HS-27A (cell line): Measurements from ENCODE around the gene SPATA25.
"Not testable (repeated sequence)": the region's sequence is repeated elsewhere in the genome, so short reads cannot be mapped to it uniquely, and the experiment has no call there.

Source experiments
- DNase-seq: peaks from one replicate; pipeline ENCODE4 v3.0.0-alpha.2; 2012; ENCODE audit warnings: low read depth, missing footprints

The SPATA25 gene

GRCh38 chr20:45892828-45893500, 5.5 kb upstream of the SPATA25 start:
- DNase-seq = no peak

- DNase-seq = no peak
Measured at GRCh38 chr20:45892049-45892825, 4.8 kb upstream of the SPATA25 start.

GRCh38 chr20:45890985-45891983, 3.9 kb upstream of the SPATA25 start, which contains the start of the genes CTSA and NEURL2:
Gene CTSA (plus strand): TSS chr20:45891335. CDS start chr20:45891569, 234 bp downstream.
Gene NEURL2 (minus strand): TSS chr20:45891208. CDS start chr20:45890991, 217 bp downstream.
- peak; percentile 84 for DNase-seq

GRCh38 chr20:45890077-45890984, 2.9 kb upstream of the SPATA25 start:
- no peak for DNase-seq

- DNase-seq = no peak
Measured at GRCh38 chr20:45888681-45889080, 1.3 kb upstream of the SPATA25 start.

- DNase-seq = no peak
Measured at GRCh38 chr20:45886590-45887345, 654 bp downstream of the SPATA25 start.

- no peak for DNase-seq
Measured at GRCh38 chr20:45883100-45883469, 4.3 kb downstream of the SPATA25 start.

- no peak for DNase-seq
Measured at GRCh38 chr20:45882469-45883099, 4.8 kb downstream of the SPATA25 start.

- peak; percentile 98 for DNase-seq
Measured at GRCh38 chr20:45880988-45881788, 6.2 kb downstream of the SPATA25 start, which contains the start of gene ZSWIM1. Gene ZSWIM1 (plus strand): TSS chr20:45881227. CDS start chr20:45882593, 1,366 bp downstream.

- no peak for DNase-seq
Measured at GRCh38 chr20:45878076-45878761, 9.2 kb downstream of the SPATA25 start.

GRCh38 chr20:45874576-45874975, 12.8 kb downstream of the SPATA25 start:
- no peak for DNase-seq

- not testable (repeated sequence) for DNase-seq
Measured at GRCh38 chr20:45874104-45874481, 13.3 kb downstream of the SPATA25 start.

GRCh38 chr20:45873409-45874103, 13.9 kb downstream of the SPATA25 start:
- DNase-seq = no peak

GRCh38 chr20:45872626-45873025, 14.8 kb downstream of the SPATA25 start:
- no peak for DNase-seq

- DNase-seq = no peak
Measured at GRCh38 chr20:45867819-45868176, 19.6 kb downstream of the SPATA25 start.

GRCh38 chr20:45867136-45867818, 20.1 kb downstream of the SPATA25 start:
- DNase-seq = no peak

- DNase-seq = no peak
Measured at GRCh38 chr20:45866454-45866853, 21.0 kb downstream of the SPATA25 start.
